SK-N-DZ (cell line): ENCODE data around the gene NBEAL1.
A peak's percentile ranks its signal among the peaks of the same experiment; 100 is the strongest.
"Not testable (repeated sequence)": the region's sequence is repeated elsewhere in the genome, so short reads cannot be mapped to it uniquely, and the experiment has no call there.

ENCODE experiments used
- DNase-seq: peaks from one replicate; pipeline ENCODE4 v3.0.0-alpha.2; 2015; ENCODE audit warnings: low spot score
- small RNA-seq, 2 experiments: library from RNA; depleted of rRNA; stranded (forward); fragments of <200 nt; gene quantifications; one replicate each; pipeline ENCODE3, GENCODE V24; 2014

NBEAL1 gene

GRCh38 chr2:203225423-203226039, 210.9 kb downstream of the NBEAL1 start:
- DNase-seq = no peak

GRCh38 chr2:203229674-203230073, 215.0 kb downstream of the NBEAL1 start:
- not testable (repeated sequence) for DNase-seq

- DNase-seq = peak; percentile 12
These were observed 222.9 kb downstream of the NBEAL1 start for GRCh38 chr2:203237346-203238238.

GRCh38 chr2:203238292-203238703, 223.6 kb downstream of the NBEAL1 start:
- DNase-seq = no peak

GRCh38 chr2:203238704-203239526, 224.2 kb downstream of the NBEAL1 start, which contains the start of gene CYP20A1:
Gene CYP20A1, plus strand, starts transcription at chr2:203239018. Its CDS starts 45 bp downstream, at chr2:203239063.
- DNase-seq = peak; percentile 96

- DNase-seq = no peak
These were observed 225.8 kb downstream of the NBEAL1 start for GRCh38 chr2:203240491-203240890.

- no peak for DNase-seq
These were observed 227.8 kb downstream of the NBEAL1 start for GRCh38 chr2:203242518-203242917.

- DNase-seq = no peak
These were observed 232.0 kb downstream of the NBEAL1 start for GRCh38 chr2:203246646-203247045.

- DNase-seq = no peak
These were observed 238.1 kb downstream of the NBEAL1 start for GRCh38 chr2:203252818-203253217.

GRCh38 chr2:203253422-203254095, 238.9 kb downstream of the NBEAL1 start:
- not testable (repeated sequence) for DNase-seq

GRCh38 chr2:203261326-203262159, 246.9 kb downstream of the NBEAL1 start:
- no peak for DNase-seq

Small RNAs within 50 kb of the gene (small RNA-seq; reads per million reads assigned to genes)
- gene AC010900.2 (0 reads per million in 2 experiments), gene RF00408 (0 reads per million in 2 experiments), gene RN7SL670P (0 reads per million in 2 experiments)
